Psoas muscle (tissue), 8 donors: ENCODE measurements around the gene NTRK2. TPM values are rescaled to one million over a fixed set of nuclear protein-coding genes. Genes with fewer than 3 reads are reported as not detected.

Experiments used
- ATAC-seq, 4 donors: fragments of 200-7000 bp; cut with Tn5 transposase; one replicate each; pipeline ENCODE4 v1.9.1; 2020; ENCODE audit warnings: moderate library complexity in 3 of 4, mild to moderate bottlenecking in 2 of 4
- DNase-seq, 2 donors: peaks; one replicate each; pipeline ENCODE4 v3.0.0-alpha.2; 2020
- H3K27ac ChIP-seq: fragments of 200-600 bp; one replicate; pipeline ENCODE4 v1.8.0; 2022
- H3K27me3 ChIP-seq, 3 donors: fragments of 200-600 bp in 1 of 3; one replicate each; pipeline versions ENCODE4 v1.6.1 to v1.8.0; 2013 to 2022; ENCODE audit warnings: low read length in 2 of 3, mild to moderate bottlenecking in 2 of 3, moderate library complexity in 1 of 3; ENCODE audit not compliant: insufficient read depth in 3 of 3
- H3K36me3 ChIP-seq, 2 donors: fragments of 200-600 bp in 1 of 2; one replicate each; pipeline versions ENCODE4 v1.6.1 to v1.8.0; 2013 to 2022; ENCODE audit warnings: low read depth in 1 of 2, mild to moderate bottlenecking in 1 of 2, moderate library complexity in 1 of 2; ENCODE audit not compliant: insufficient read depth in 1 of 2
- H3K4me1 ChIP-seq: fragments of 200-600 bp; one replicate; pipeline ENCODE4 v1.8.0; 2022
- H3K4me3 ChIP-seq: fragments of 200-600 bp; one replicate; pipeline ENCODE4 v1.8.0; 2022; ENCODE audit warnings: mild to moderate bottlenecking
- H3K9me3 ChIP-seq: fragments of 200-600 bp; one replicate; pipeline ENCODE4 v1.8.0; 2022
- WGBS, 3 donors: extraction: QIAGEN DNeasy Blood & Tissue Kit; methylation state at CpG; one replicate each; pipeline versions ENCODE4 v1.1.6 to v1.1.7; 2013; 5-methylcytosine and 5-hydroxymethylcytosine counted together
- intact Hi-C, 2 donors: fragments of 100-400 bp; cut with DNase I; formaldehyde crosslinking; loops; one replicate each; pipeline versions ENCODE4 v1.11.0 to v1.14.2; 2022
- polyA plus RNA-seq, 3 donors: library from polyadenylated mRNA; stranded (reverse); fragments of 200-250 nt; gene quantifications; one replicate each; pipeline ENCODE4 v1.2.3, GENCODE V29; 2013
- total RNA-seq, 4 donors: library from RNA; stranded (reverse); fragmentation: NEBNext Ultra II Directional in 2 of 4; extraction: Animal tissue kit (Norgen Biotek cat#: 25700) in 2 of 4; gene quantifications; one replicate each; pipeline versions ENCODE4 v1.2.1 to v1.2.4, GENCODE V29; 2021 to 2023
- TF ChIP-seq, protein P1 (sequence below): fragments of 200-600 bp; IDR thresholded peaks from one replicate; pipeline ENCODE4 v1.8.0; 2022; ENCODE audit warnings: antibody characterized with exemption
- donor health status: healthy with polysubstance abuse.
- donor health status: DM: no; HTN: no; CAD: no; lungs with moderate emphysema.
- donor health status: Bipolar disorder and iron deficiency.
- donor health status: healthy.
- donor health status: DM: yes; HTN: yes; CAD: no.
- donor health status: DM: no; HTN: no; CAD: no.
- donor health status: DM: no; HTN: no; CAD: no.
- donor health status: DM: yes; HTN: yes; CAD: no.

The NTRK2 gene
- total and polyA plus RNA-seq, 7 donors, result 0.46 to 3.6 (median 1.4) TPM

DNA sequence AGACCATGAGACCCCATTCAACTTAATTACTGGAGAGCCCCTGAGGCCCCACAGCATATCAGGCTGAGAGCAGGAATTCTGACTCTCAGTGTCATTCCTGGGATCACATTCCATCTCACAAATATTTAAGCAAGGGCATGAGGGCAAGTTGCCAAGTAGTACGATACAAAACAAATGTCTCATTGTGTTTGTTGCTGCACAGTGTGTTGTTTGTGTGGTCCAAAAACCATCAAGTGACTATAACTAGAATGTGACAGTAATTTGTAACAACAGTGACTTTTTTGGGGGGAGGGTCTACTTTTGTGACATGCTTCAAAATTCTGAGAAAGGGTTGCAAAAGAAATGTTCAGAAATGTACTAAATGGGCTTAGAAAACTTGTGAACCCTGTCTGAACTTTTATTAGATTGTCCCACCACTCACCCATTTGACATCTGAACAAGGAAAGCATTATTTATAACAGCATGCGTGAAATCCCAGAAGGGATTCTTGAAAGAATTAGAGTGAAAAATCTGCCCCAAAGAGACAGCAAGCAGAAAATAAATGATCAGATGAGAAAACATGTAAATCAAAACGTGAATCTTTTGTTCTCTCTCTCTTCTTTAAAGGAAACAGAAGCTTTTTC is 347.0 kb downstream of the NTRK2 start:
- no peaks in the 10 kb centered on the region for H3K36me3 ChIP-seq
- intact Hi-C loops, result no loop called here
- H3K9me3 ChIP-seq, result no peaks in the 10 kb centered on the region
- no peak overlapping the region for H3K4me3 ChIP-seq
- H3K27ac ChIP-seq, result no peak overlapping the region
- WGBS, 3 donors, result 18 to 33% (median 18%) methylated on average over 3 of the region's 3 CpGs
- DNase-seq (no peak), ATAC-seq (no peak)
- no peaks in the 10 kb centered on the region for H3K27me3 ChIP-seq
- TF ChIP-seq, protein P1, sequence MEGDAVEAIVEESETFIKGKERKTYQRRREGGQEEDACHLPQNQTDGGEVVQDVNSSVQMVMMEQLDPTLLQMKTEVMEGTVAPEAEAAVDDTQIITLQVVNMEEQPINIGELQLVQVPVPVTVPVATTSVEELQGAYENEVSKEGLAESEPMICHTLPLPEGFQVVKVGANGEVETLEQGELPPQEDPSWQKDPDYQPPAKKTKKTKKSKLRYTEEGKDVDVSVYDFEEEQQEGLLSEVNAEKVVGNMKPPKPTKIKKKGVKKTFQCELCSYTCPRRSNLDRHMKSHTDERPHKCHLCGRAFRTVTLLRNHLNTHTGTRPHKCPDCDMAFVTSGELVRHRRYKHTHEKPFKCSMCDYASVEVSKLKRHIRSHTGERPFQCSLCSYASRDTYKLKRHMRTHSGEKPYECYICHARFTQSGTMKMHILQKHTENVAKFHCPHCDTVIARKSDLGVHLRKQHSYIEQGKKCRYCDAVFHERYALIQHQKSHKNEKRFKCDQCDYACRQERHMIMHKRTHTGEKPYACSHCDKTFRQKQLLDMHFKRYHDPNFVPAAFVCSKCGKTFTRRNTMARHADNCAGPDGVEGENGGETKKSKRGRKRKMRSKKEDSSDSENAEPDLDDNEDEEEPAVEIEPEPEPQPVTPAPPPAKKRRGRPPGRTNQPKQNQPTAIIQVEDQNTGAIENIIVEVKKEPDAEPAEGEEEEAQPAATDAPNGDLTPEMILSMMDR, result no peak
- no peaks in the 10 kb centered on the region for H3K4me1 ChIP-seq

DNA sequence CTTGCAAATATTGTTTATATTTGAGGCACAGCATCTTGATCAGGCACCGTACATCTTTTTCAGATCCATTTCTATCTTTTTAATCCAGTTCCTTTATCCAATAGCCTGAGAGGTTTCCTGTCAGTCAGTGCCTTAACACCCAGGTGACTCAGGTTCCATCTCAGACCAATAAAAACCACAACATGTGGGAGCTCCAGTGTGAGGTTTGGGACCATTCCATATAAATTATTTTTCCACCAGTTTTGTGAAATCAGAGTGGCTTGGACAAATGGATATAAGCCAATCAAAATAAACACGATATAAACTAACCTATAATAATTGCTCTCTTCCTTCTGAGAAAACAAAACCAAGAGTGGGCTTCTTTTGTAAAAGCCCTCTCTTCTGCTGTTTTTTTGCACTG is 351.3 kb downstream of the NTRK2 start:
- WGBS, 3 donors, result 81 to 87% (median 84%) methylated on average over 2 of the region's 2 CpGs
- no peaks in the 10 kb centered on the region for H3K36me3 ChIP-seq
- intact Hi-C loops, result no loop called here
- H3K9me3 ChIP-seq, result no peaks in the 10 kb centered on the region
- H3K4me1 ChIP-seq, result no peaks in the 10 kb centered on the region
- no peaks in the 10 kb centered on the region for H3K27me3 ChIP-seq
- no peak overlapping the region for H3K27ac ChIP-seq
- DNase-seq (no peak), ATAC-seq (no peak)
- H3K4me3 ChIP-seq, result no peak overlapping the region
- TF ChIP-seq, protein P1, result no peak

DNA sequence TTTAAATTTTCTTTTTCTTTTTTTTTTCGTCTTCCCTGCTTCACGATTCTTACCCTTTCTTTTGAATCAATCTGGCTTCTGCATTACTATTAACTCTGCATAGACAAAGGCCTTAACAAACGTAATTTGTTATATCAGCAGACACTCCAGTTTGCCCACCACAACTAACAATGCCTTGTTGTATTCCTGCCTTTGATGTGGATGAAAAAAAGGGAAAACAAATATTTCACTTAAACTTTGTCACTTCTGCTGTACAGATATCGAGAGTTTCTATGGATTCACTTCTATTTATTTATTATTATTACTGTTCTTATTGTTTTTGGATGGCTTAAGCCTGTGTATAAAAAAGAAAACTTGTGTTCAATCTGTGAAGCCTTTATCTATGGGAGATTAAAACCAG is 352.2 kb downstream of the NTRK2 start:
- Histone ChIP-seq H3K27ac (no peak overlapping the region), H3K4me1 (no peaks in the 10 kb centered on the region), H3K9me3 (no peaks in the 10 kb centered on the region), H3K36me3 (no peaks in the 10 kb centered on the region), H3K27me3 (no peaks in the 10 kb centered on the region), H3K4me3 (no peak overlapping the region)
- DNase-seq (no peak), ATAC-seq (no peak)
- TF ChIP-seq, protein P1, result no peak
- 85 to 89% (median 88%) methylated on average over 4 of the region's 4 CpGs for WGBS, 3 donors
- intact Hi-C loops, result no loop called here

DNA sequence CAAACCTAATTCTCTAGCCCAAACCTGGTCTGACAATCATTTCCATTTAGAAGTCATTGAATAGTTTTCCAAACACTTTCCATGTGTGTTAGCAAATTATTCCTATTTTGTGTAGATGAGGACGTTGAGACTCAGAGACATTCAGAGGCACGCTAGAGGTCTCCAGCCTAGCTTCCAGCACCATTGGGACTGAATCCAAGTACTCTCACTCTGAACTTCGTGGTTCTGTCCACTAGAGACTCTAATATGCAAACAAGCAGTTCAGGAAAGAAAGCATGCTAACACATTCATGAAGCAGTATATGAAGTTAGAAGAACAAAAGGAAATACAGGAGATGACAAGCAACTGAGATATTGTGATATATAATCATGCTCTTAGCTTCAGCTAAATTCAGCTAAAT is 354.8 kb downstream of the NTRK2 start:
- ATAC-seq, result no peak
- no peaks in the 10 kb centered on the region for H3K9me3 ChIP-seq
- DNase-seq, result no peak
- intact Hi-C loops, result no loop called here
- 16 to 19% (median 16%) methylated on average over 3 of the region's 3 CpGs for WGBS, 3 donors
- H3K27ac ChIP-seq, result no peak overlapping the region
- no peaks in the 10 kb centered on the region for H3K36me3 ChIP-seq
- H3K27me3 ChIP-seq, result no peaks in the 10 kb centered on the region
- TF ChIP-seq, protein P1, result no peak
- no peaks in the 10 kb centered on the region for H3K4me1 ChIP-seq
- no peak overlapping the region for H3K4me3 ChIP-seq

DNA sequence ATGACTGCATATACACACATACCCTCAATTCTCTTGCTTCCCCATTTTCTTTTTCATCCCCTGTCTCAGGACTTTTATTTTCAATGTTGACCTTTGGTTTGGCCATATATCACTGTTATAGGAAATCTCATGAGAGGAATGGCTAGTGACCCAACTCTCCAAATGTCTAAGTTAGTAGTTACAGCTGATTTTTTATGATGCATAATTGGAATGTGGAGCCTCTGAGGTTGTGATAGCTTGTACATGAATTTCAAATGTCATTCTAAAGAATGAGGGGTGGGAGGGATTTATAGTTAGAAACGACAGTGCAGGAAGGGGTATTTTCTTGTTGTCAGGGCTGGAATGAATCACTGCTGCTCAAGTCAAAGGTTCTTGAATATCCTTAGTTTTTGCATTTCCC is 356.1 kb downstream of the NTRK2 start:
- DNase-seq, result no peak
- intact Hi-C loops, result no loop called here
- Histone ChIP-seq H3K27ac (no peak overlapping the region), H3K9me3 (no peaks in the 10 kb centered on the region), H3K4me1 (no peaks in the 10 kb centered on the region), H3K36me3 (no peaks in the 10 kb centered on the region), H3K27me3 (no peaks in the 10 kb centered on the region), H3K4me3 (no peak overlapping the region)
- TF ChIP-seq, protein P1, result no peak
- 15 to 20% (median 18%) methylated on average over 1 of the region's 1 CpG for WGBS, 3 donors
- no peak for ATAC-seq
